HG03103 (cell line): ENCODE measurements around the gene CYGB.

Experiments
- ATAC-seq: cut with Tn5 transposase; IDR thresholded peaks from one replicate; pipeline ENCODE4 v1.9.1; 2021; ENCODE audit warnings: low read depth; ENCODE audit not compliant: unreplicated experiment

Gene CYGB

GRCh38 chr17:76537578-76538280 lies at the start of gene CYGB:
Gene CYGB (minus strand): TSS chr17:76537709. CDS start chr17:76537542, 167 bp downstream.
- no peak for ATAC-seq

- no peak for ATAC-seq
These were observed 49.4 kb upstream of the CYGB start for GRCh38 chr17:76586741-76587487.

- no peak for ATAC-seq
These were observed 48.4 kb upstream of the CYGB start, which contains the start of gene ST6GALNAC2 for GRCh38 chr17:76585649-76586593. Gene ST6GALNAC2 (minus strand): TSS chr17:76585860. CDS start chr17:76585808, 52 bp downstream.

- no peak for ATAC-seq
These were observed 47.6 kb upstream of the CYGB start for GRCh38 chr17:76585033-76585648.

- ATAC-seq: no peak
These were observed 47.0 kb upstream of the CYGB start for GRCh38 chr17:76584427-76585032.

- no peak for ATAC-seq
These were observed 45.2 kb upstream of the CYGB start for GRCh38 chr17:76582660-76583059.

GRCh38 chr17:76581515-76581914 lies 44.0 kb upstream of the CYGB start:
- no peak for ATAC-seq

GRCh38 chr17:76579281-76579680 lies 41.8 kb upstream of the CYGB start:
- ATAC-seq: no peak

- no peak for ATAC-seq
These were observed 40.9 kb upstream of the CYGB start for GRCh38 chr17:76578376-76578775.

GRCh38 chr17:76577876-76578275 lies 40.4 kb upstream of the CYGB start:
- ATAC-seq: no peak

- no peak for ATAC-seq
These were observed 38.7 kb upstream of the CYGB start for GRCh38 chr17:76576189-76576588.

GRCh38 chr17:76575570-76575969 lies 38.1 kb upstream of the CYGB start:
- ATAC-seq: no peak

GRCh38 chr17:76574166-76574565 lies 36.7 kb upstream of the CYGB start:
- ATAC-seq: no peak

GRCh38 chr17:76573096-76573495 lies 35.6 kb upstream of the CYGB start:
- ATAC-seq: no peak

- ATAC-seq: no peak
These were observed 34.8 kb upstream of the CYGB start for GRCh38 chr17:76572201-76572910.

- no peak for ATAC-seq
These were observed 33.5 kb upstream of the CYGB start for GRCh38 chr17:76570877-76571471.

GRCh38 chr17:76570457-76570856 lies 32.9 kb upstream of the CYGB start:
- ATAC-seq: no peak

- no peak for ATAC-seq
These were observed 32.2 kb upstream of the CYGB start for GRCh38 chr17:76569607-76570279.
